GOT3 (cell line): Measurements from ENCODE around the gene IFT81.

ENCODE experiments used
- DNase-seq: peaks from one replicate; lab custom pipeline; 2025; ENCODE audit warnings: mixed read lengths; lab: John Stamatoyannopoulos, UW

The IFT81 gene

GRCh38 chr12:110156766-110157165 is 32.6 kb downstream of the IFT81 start:
- no peak for DNase-seq

- no peak for DNase-seq
Observed at GRCh38 chr12:110157539-110157938, 33.4 kb downstream of the IFT81 start.

- no peak for DNase-seq
Observed at GRCh38 chr12:110159671-110160245, 35.6 kb downstream of the IFT81 start.

GRCh38 chr12:110165540-110166159 is 41.5 kb downstream of the IFT81 start:
- no peak for DNase-seq

- no peak for DNase-seq
Observed at GRCh38 chr12:110168732-110169455, 44.7 kb downstream of the IFT81 start.

- DNase-seq: no peak
Observed at GRCh38 chr12:110170535-110171185, 46.5 kb downstream of the IFT81 start.

GRCh38 chr12:110171186-110171538 is 47.0 kb downstream of the IFT81 start:
- no peak for DNase-seq

GRCh38 chr12:110171636-110172035 is 47.5 kb downstream of the IFT81 start:
- no peak for DNase-seq

GRCh38 chr12:110174373-110174996 is 50.3 kb downstream of the IFT81 start:
- DNase-seq: no peak

GRCh38 chr12:110175201-110175600 is 51.0 kb downstream of the IFT81 start:
- no peak for DNase-seq

GRCh38 chr12:110176745-110177144 is 52.6 kb downstream of the IFT81 start:
- DNase-seq: no peak

GRCh38 chr12:110179291-110179690 is 55.1 kb downstream of the IFT81 start:
- DNase-seq: no peak

GRCh38 chr12:110180591-110181005 is 56.4 kb downstream of the IFT81 start:
- no peak for DNase-seq

- DNase-seq: no peak
Observed at GRCh38 chr12:110182281-110182680, 58.1 kb downstream of the IFT81 start.

GRCh38 chr12:110183386-110183785 is 59.2 kb downstream of the IFT81 start:
- no peak for DNase-seq

- DNase-seq: no peak
Observed at GRCh38 chr12:110185626-110186025, 61.5 kb downstream of the IFT81 start.

GRCh38 chr12:110186059-110186458 is 61.9 kb downstream of the IFT81 start:
- DNase-seq: no peak

GRCh38 chr12:110193196-110193595 is 69.0 kb downstream of the IFT81 start:
- no peak for DNase-seq

GRCh38 chr12:110197003-110197402 is 72.8 kb downstream of the IFT81 start:
- DNase-seq: no peak

- no peak for DNase-seq
Observed at GRCh38 chr12:110198386-110198785, 74.2 kb downstream of the IFT81 start.

- no peak for DNase-seq
Observed at GRCh38 chr12:110199339-110200123, 75.4 kb downstream of the IFT81 start.

- DNase-seq: no peak
Observed at GRCh38 chr12:110200124-110200417, 75.9 kb downstream of the IFT81 start.
